MM.1S (cell line): ENCODE measurements around the gene PSMA5.

Experiments
- DNase-seq: peaks from one replicate; pipeline ENCODE4 v3.0.0-alpha.2; 2015
- H2AFZ ChIP-seq: fragments of 300-600 bp; sonication (generic); 2 replicates; pipeline ENCODE4 v1.6.0; 2016; ENCODE audit warnings: antibody characterized with exemption, low read length
- H3F3A ChIP-seq: fragments of 300-600 bp; sonication (generic); 2 replicates; pipeline ENCODE4 v1.6.1; 2016; ENCODE audit warnings: mild to moderate bottlenecking, antibody characterized with exemption, low read length, moderate library complexity, mixed read lengths; ENCODE audit not compliant: insufficient read depth
- H3K27ac ChIP-seq: fragments of 300-600 bp; sonication (generic); 2 replicates; pipeline ENCODE4 v1.5.1; 2016; ENCODE audit warnings: mild to moderate bottlenecking, low read length
- H3K27me3 ChIP-seq: fragments of 300-600 bp; sonication (generic); replicated peaks from 2 replicates; pipeline ENCODE4 v1.6.0; 2016; ENCODE audit warnings: low read length; ENCODE audit not compliant: insufficient read depth
- H3K36me3 ChIP-seq: fragments of 300-600 bp; sonication (generic); replicated peaks from 2 replicates; pipeline ENCODE4 v1.6.1; 2016; ENCODE audit warnings: mild to moderate bottlenecking, low read length, mixed read lengths; ENCODE audit not compliant: insufficient read depth
- H3K4me1 ChIP-seq: fragments of 300-600 bp; sonication (generic); 2 replicates; pipeline ENCODE4 v1.6.1; 2016; ENCODE audit warnings: low read length, mixed read lengths
- H3K4me2 ChIP-seq: fragments of 300-600 bp; sonication (generic); 2 replicates; pipeline ENCODE4 v1.6.0; 2016; ENCODE audit warnings: low read depth, low read length
- H3K4me3 ChIP-seq: fragments of 300-600 bp; sonication (generic); 2 replicates; pipeline ENCODE4 v1.5.1; 2016; ENCODE audit warnings: low read length, mixed read lengths
- H3K79me2 ChIP-seq: fragments of 300-600 bp; sonication (generic); 2 replicates; pipeline ENCODE4 v1.6.1; 2016; ENCODE audit warnings: mixed run types, low read length, mixed read lengths
- H3K9ac ChIP-seq: fragments of 300-600 bp; sonication (generic); 2 replicates; pipeline ENCODE4 v1.6.1; 2016; ENCODE audit warnings: low read length, mixed read lengths
- H3K9me2 ChIP-seq: fragments of 300-600 bp; sonication (generic); replicated peaks from 2 replicates; pipeline ENCODE4 v1.6.1; 2016; ENCODE audit warnings: mild to moderate bottlenecking, low read length, mixed read lengths; ENCODE audit not compliant: insufficient read depth
- H3K9me3 ChIP-seq: fragments of 300-600 bp; sonication (generic); replicated peaks from 2 replicates; pipeline ENCODE4 v1.6.1; 2016; ENCODE audit warnings: mild to moderate bottlenecking, low read length, mixed read lengths; ENCODE audit not compliant: insufficient read depth
- H4K20me1 ChIP-seq: fragments of 300-600 bp; sonication (generic); 2 replicates; pipeline ENCODE4 v1.6.1; 2016; ENCODE audit warnings: mild to moderate bottlenecking, low read length, moderate library complexity, mixed read lengths; ENCODE audit not compliant: insufficient read depth
- EZH2 ChIP-seq: fragments of 300-600 bp; sonication (generic); optimal IDR thresholded peaks from 2 replicates; pipeline ENCODE3; 2017; ENCODE audit warnings: low read depth, mild to moderate bottlenecking, antibody characterized with exemption, low read length, mixed read lengths
- EZH2phosphoT487 ChIP-seq: fragments of 300-600 bp; sonication (generic); IDR thresholded peaks from 2 replicates; pipeline ENCODE4 v1.6.1; 2018; ENCODE audit warnings: antibody characterized with exemption, low read length
- TF ChIP-seq, protein P1 (sequence below): fragments of 300-600 bp; sonication (generic); IDR thresholded peaks from 2 replicates; pipeline ENCODE4 v1.5.1; 2016; ENCODE audit warnings: antibody characterized with exemption, low read length, mixed read lengths

PSMA5 gene

DNA sequence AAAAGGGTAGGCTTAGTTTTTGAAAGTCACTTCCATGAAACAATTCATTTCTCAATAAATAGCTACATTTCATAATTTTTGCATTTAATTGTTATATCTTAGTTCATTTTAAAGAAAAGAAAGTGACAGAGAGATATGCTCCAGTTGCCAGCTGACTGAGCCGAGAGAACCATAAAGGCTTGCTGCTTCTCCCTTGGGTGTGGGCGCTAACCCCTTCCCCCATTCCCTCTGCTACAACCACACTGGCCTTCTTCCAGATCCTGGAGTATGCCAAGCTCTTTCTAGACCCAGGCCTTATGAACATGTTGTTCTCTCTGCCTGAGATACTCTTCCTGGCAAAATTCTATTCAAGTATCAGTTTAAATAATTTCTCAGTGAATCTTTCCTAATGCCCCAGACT, 40.8 kb downstream of the PSMA5 start:
- H3F3A ChIP-seq, result no peaks in the 10 kb centered on the region
- H2AFZ ChIP-seq, result no peak overlapping the region
- peaks cover 20% of the 10 kb centered on the region for H3K79me2 ChIP-seq
- no peaks in the 10 kb centered on the region for H4K20me1 ChIP-seq
- H3K9ac ChIP-seq, result no peak overlapping the region
- H3K27ac ChIP-seq, result no peak overlapping the region
- no peaks in the 10 kb centered on the region for H3K27me3 ChIP-seq
- no peak overlapping the region for H3K4me3 ChIP-seq
- no peak overlapping the region for H3K4me2 ChIP-seq
- H3K36me3 ChIP-seq, result no peaks in the 10 kb centered on the region
- no peak for DNase-seq
- no peaks in the 10 kb centered on the region for H3K9me2 ChIP-seq
- H3K9me3 ChIP-seq, result no peaks in the 10 kb centered on the region
- TF ChIP-seq EZH2phosphoT487 (no peak), EZH2 (no peak)
- TF ChIP-seq, protein P1, sequence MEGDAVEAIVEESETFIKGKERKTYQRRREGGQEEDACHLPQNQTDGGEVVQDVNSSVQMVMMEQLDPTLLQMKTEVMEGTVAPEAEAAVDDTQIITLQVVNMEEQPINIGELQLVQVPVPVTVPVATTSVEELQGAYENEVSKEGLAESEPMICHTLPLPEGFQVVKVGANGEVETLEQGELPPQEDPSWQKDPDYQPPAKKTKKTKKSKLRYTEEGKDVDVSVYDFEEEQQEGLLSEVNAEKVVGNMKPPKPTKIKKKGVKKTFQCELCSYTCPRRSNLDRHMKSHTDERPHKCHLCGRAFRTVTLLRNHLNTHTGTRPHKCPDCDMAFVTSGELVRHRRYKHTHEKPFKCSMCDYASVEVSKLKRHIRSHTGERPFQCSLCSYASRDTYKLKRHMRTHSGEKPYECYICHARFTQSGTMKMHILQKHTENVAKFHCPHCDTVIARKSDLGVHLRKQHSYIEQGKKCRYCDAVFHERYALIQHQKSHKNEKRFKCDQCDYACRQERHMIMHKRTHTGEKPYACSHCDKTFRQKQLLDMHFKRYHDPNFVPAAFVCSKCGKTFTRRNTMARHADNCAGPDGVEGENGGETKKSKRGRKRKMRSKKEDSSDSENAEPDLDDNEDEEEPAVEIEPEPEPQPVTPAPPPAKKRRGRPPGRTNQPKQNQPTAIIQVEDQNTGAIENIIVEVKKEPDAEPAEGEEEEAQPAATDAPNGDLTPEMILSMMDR, result no peak
- no peaks in the 10 kb centered on the region for H3K4me1 ChIP-seq

DNA sequence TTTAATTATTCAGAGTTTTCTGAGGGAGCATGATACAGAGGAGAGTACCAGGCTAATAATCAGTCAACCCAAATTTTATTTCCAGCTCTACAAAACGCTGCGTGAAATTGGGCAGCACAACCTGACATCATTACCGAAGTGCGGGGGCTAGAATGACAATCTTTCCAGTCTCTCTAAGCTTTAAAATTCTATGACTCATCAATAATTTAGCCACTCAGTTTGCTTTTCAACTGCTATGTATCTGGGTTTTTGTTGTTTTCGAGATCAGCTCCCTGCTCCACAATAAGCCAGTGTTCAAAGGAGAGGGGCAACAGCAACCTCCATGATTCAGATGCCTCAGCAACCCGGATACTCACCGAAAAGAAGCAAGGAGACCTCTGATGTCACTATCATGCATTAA, 42.4 kb downstream of the PSMA5 start:
- Histone ChIP-seq H3K4me2 (no peak overlapping the region), H3K4me1 (no peaks in the 10 kb centered on the region), H2AFZ (no peak overlapping the region), H3K27ac (no peak overlapping the region), H3K79me2 (peaks cover 6% of the 10 kb centered on the region), H3K4me3 (no peak overlapping the region), H3F3A (no peaks in the 10 kb centered on the region), H3K9me3 (no peaks in the 10 kb centered on the region), H3K27me3 (no peaks in the 10 kb centered on the region), H3K9me2 (no peaks in the 10 kb centered on the region), H3K36me3 (no peaks in the 10 kb centered on the region), H3K9ac (no peak overlapping the region), H4K20me1 (no peaks in the 10 kb centered on the region)
- no peak for TF ChIP-seq EZH2
- TF ChIP-seq, protein P1, result no peak
- no peak for DNase-seq

DNA sequence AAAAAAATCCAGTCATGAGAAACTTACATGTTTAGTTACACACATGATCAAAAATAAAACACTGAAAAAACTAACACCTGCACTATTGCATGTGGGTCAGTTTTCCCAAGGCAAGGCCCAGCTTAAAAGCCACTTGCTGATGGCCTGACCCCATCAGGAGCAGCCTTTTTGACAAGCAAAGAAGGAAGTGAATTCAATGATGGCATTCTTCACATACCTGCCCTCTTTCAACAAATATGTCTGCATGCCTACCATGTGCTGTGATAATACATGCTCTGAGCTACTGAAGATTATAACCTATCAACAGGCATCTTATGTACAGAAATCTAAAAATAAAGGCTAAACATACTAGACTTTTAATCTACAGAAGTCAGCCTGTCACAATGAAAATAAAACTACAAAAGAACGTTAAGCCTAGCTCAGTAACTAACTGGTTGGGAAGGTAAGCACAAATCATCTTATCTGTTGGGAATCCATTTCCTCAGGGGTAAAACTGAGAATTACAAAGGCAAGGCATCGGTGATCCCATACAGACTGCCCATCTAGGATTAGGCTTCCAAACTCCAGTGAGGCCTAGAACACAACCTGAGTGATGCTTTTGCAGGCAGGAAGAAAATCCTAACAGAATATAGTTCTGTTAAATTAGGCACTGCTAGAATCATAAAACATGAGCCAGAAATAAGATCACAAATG, 43.0 kb downstream of the PSMA5 start:
- H3K36me3 ChIP-seq, result no peaks in the 10 kb centered on the region
- peaks cover 5% of the 10 kb centered on the region; the same call in 1 of the 2 replicates for H3K79me2 ChIP-seq
- no peaks in the 10 kb centered on the region for H4K20me1 ChIP-seq
- no peak overlapping the region for H3K27ac ChIP-seq
- TF ChIP-seq EZH2phosphoT487 (no peak), EZH2 (no peak)
- TF ChIP-seq, protein P1, result no peak
- H3K9ac ChIP-seq, result no peak overlapping the region
- no peaks in the 10 kb centered on the region for H3K27me3 ChIP-seq
- no peak overlapping the region for H2AFZ ChIP-seq
- no peaks in the 10 kb centered on the region for H3K9me2 ChIP-seq
- no peaks in the 10 kb centered on the region for H3K4me1 ChIP-seq
- no peak overlapping the region for H3K4me2 ChIP-seq
- H3K9me3 ChIP-seq, result no peaks in the 10 kb centered on the region
- no peaks in the 10 kb centered on the region for H3F3A ChIP-seq
- DNase-seq, result no peak
- no peak overlapping the region for H3K4me3 ChIP-seq
